Activated CD4-positive, alpha-beta memory T cell treated with anti-CD3 and anti-CD28 coated beads for 36 hours (primary cell): ENCODE measurements around the gene PON1. TPM values are rescaled to one million over a fixed set of nuclear protein-coding genes. Genes with fewer than 3 reads are reported as not detected.

ENCODE experiments used
- CTCF ChIA-PET: fragments of 350-600 bp; sonication (Branson Sonifier 250); formaldehyde crosslinking; loops from one replicate; lab custom pipeline; 2021; ENCODE audit warnings: antibody characterized with exemption, inconsistent platforms; lab: Charles Lee
- POLR2A ChIA-PET: fragments of 350-600 bp; sonication (Branson Sonifier 250); formaldehyde crosslinking; loops from one replicate; lab custom pipeline; 2021; ENCODE audit warnings: antibody characterized with exemption; lab: Charles Lee
- DNase-seq: peaks from one replicate; pipeline ENCODE4 v3.0.0-alpha.2; 2020
- H3K27ac Mint-ChIP-seq: one replicate; pipeline ENCODE4 v1.8.0; 2021; ENCODE audit warnings: mixed read lengths
- H3K27me3 Mint-ChIP-seq: one replicate; pipeline ENCODE4 v1.8.0; 2021; ENCODE audit warnings: mixed read lengths
- H3K36me3 Mint-ChIP-seq: one replicate; pipeline ENCODE4 v1.8.0; 2021; ENCODE audit warnings: mixed read lengths
- H3K4me1 Mint-ChIP-seq: one replicate; pipeline ENCODE4 v1.8.0; 2021; ENCODE audit warnings: low read depth, mixed read lengths
- H3K4me3 Mint-ChIP-seq: one replicate; pipeline ENCODE4 v1.8.0; 2021; ENCODE audit warnings: mild to moderate bottlenecking, mixed read lengths
- H3K9me3 Mint-ChIP-seq: one replicate; pipeline ENCODE4 v1.8.0; 2021; ENCODE audit warnings: mixed read lengths
- intact Hi-C: fragments of 100-400 bp; cut with micrococcal nuclease; formaldehyde crosslinking; loops from one replicate; pipeline ENCODE4 v1.15.1; 2023
- total RNA-seq, 2 experiments: library from RNA; stranded (reverse); gene quantifications; one replicate each; pipeline ENCODE4 v1.2.3, GENCODE V29; 2021

PON1 gene
- total RNA-seq, 2 experiments from 2014 or later = not detected

GRCh38 chr7:95330204-95330960 lies 6.0 kb upstream of the PON1 start:
- intact Hi-C loops = no loop called here
- ChIA-PET CTCF (no interaction called here), POLR2A (no interaction called here)
- Mint-ChIP-seq H3K4me3 (peak overlapping the region; percentile 38), H3K27me3 (peaks cover 5% of the 10 kb centered on the region), H3K27ac (no peak overlapping the region), H3K9me3 (no peaks in the 10 kb centered on the region), H3K4me1 (peaks cover 13% of the 10 kb centered on the region), H3K36me3 (no peaks in the 10 kb centered on the region)
- DNase-seq = no peak

- Mint-ChIP-seq H3K4me1 (peaks cover 13% of the 10 kb centered on the region), H3K27ac (no peak overlapping the region), H3K36me3 (no peaks in the 10 kb centered on the region), H3K4me3 (no peak overlapping the region), H3K27me3 (peaks cover 9% of the 10 kb centered on the region), H3K9me3 (no peaks in the 10 kb centered on the region)
- CTCF ChIA-PET = no interaction called here
- no peak for DNase-seq
- POLR2A ChIA-PET = no interaction called here
- intact Hi-C loops = no loop called here
Measured at GRCh38 chr7:95327356-95327755, 3.0 kb upstream of the PON1 start.

DNA sequence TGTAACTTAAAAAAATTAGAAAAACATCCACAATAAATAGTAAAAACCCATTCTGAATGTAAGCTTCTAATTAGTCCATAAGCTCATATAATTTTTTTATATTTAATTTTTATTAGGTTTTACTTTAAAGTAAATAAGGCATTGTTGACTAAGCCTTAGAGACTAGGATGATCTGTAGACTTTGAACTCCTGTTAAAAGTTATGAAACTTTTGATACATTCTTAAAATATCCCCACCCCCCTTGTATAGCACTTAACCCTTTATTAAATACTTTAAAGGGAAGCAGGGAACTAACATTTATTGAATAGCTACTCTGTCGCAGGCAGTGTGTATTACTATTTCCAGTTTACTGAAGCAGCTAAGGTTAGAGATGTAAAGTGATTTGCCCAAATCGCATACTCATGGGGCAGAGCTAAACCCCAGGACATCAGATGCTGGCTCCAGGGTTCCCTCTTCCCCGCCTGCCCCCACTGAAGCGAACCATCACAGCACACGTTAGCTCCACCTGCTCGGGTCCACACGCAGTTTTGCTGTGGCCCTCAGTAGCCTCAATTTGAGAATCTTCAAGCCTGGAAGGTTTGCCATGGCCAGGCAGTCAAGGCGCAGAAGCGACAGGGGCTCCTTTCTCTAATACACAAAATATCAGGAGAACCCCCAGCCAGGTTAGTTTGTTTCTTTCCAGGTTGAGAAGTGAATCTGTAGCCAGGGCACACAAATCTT lies 762 bp downstream of the PON1 start:
- POLR2A ChIA-PET = no interaction called here
- CTCF ChIA-PET = no interaction called here
- H3K4me1 Mint-ChIP-seq = no peaks in the 10 kb centered on the region
- H3K36me3 Mint-ChIP-seq = no peaks in the 10 kb centered on the region
- H3K27me3 Mint-ChIP-seq = peaks cover 9% of the 10 kb centered on the region
- no peak for DNase-seq
- no peaks in the 10 kb centered on the region for H3K9me3 Mint-ChIP-seq
- intact Hi-C loops = no loop called here
- no peak overlapping the region for H3K4me3 Mint-ChIP-seq
- H3K27ac Mint-ChIP-seq = no peak overlapping the region

DNA sequence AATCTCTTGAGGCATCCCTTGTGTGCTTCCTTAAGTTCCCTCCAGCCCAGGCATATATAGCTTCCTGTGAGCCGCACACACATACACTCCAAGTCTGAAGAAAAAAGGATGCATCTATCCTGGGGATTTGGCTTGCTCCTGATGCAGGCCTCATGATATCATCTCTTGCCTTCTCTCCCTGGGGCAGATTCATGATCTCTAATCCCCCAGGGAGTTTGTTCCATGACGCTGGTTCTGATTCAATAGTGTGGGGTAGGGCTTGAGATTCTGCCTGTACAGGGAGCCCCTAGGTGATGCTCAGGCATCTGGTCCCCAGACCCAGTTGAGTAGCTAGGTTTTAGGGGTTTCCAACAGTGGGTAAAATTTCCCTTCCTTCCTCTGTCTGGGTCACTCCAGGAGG lies 1.5 kb downstream of the PON1 start:
- Mint-ChIP-seq H3K9me3 (no peaks in the 10 kb centered on the region), H3K27ac (no peak overlapping the region), H3K4me3 (no peak overlapping the region), H3K4me1 (no peaks in the 10 kb centered on the region), H3K36me3 (no peaks in the 10 kb centered on the region), H3K27me3 (peaks cover 9% of the 10 kb centered on the region)
- intact Hi-C loops = no loop called here
- ChIA-PET POLR2A (no interaction called here), CTCF (no interaction called here)
- no peak for DNase-seq

GRCh38 chr7:95322396-95322795 lies 1.9 kb downstream of the PON1 start:
- H3K36me3 Mint-ChIP-seq = no peaks in the 10 kb centered on the region
- H3K4me3 Mint-ChIP-seq = no peak overlapping the region
- peaks cover 9% of the 10 kb centered on the region for H3K27me3 Mint-ChIP-seq
- no peak overlapping the region for H3K27ac Mint-ChIP-seq
- CTCF ChIA-PET = no interaction called here
- POLR2A ChIA-PET = no interaction called here
- no peaks in the 10 kb centered on the region for H3K4me1 Mint-ChIP-seq
- no peak for DNase-seq
- intact Hi-C loops = no loop called here
- H3K9me3 Mint-ChIP-seq = no peaks in the 10 kb centered on the region

GRCh38 chr7:95321720-95322119 lies 2.6 kb downstream of the PON1 start:
- DNase-seq = no peak
- POLR2A ChIA-PET = no interaction called here
- H3K4me3 Mint-ChIP-seq = no peak overlapping the region
- H3K27ac Mint-ChIP-seq = no peak overlapping the region
- H3K36me3 Mint-ChIP-seq = no peaks in the 10 kb centered on the region
- H3K9me3 Mint-ChIP-seq = no peaks in the 10 kb centered on the region
- intact Hi-C loops = no loop called here
- H3K4me1 Mint-ChIP-seq = no peaks in the 10 kb centered on the region
- CTCF ChIA-PET = no interaction called here
- peaks cover 9% of the 10 kb centered on the region for H3K27me3 Mint-ChIP-seq

GRCh38 chr7:95320651-95321050 lies 3.7 kb downstream of the PON1 start:
- DNase-seq = no peak
- peaks cover 7% of the 10 kb centered on the region for H3K27me3 Mint-ChIP-seq
- ChIA-PET CTCF (interaction anchor here (0.6 kb wide), 1 partner anchor 265 kb away, joined by 3 read pairs; no protein-coding TSS in a partner anchor), POLR2A (no interaction called here)
- no peak overlapping the region for H3K4me3 Mint-ChIP-seq
- H3K9me3 Mint-ChIP-seq = no peaks in the 10 kb centered on the region
- no peak overlapping the region for H3K27ac Mint-ChIP-seq
- H3K4me1 Mint-ChIP-seq = no peaks in the 10 kb centered on the region
- intact Hi-C loops = no loop called here
- H3K36me3 Mint-ChIP-seq = no peaks in the 10 kb centered on the region

- no peaks in the 10 kb centered on the region for H3K36me3 Mint-ChIP-seq
- H3K4me1 Mint-ChIP-seq = no peaks in the 10 kb centered on the region
- intact Hi-C loops = no loop called here
- CTCF ChIA-PET = no interaction called here
- H3K27ac Mint-ChIP-seq = no peak overlapping the region
- DNase-seq = no peak
- no peaks in the 10 kb centered on the region for H3K27me3 Mint-ChIP-seq
- H3K9me3 Mint-ChIP-seq = no peaks in the 10 kb centered on the region
- POLR2A ChIA-PET = no interaction called here
- H3K4me3 Mint-ChIP-seq = no peak overlapping the region
Measured at GRCh38 chr7:95319570-95319969, 4.8 kb downstream of the PON1 start.

DNA sequence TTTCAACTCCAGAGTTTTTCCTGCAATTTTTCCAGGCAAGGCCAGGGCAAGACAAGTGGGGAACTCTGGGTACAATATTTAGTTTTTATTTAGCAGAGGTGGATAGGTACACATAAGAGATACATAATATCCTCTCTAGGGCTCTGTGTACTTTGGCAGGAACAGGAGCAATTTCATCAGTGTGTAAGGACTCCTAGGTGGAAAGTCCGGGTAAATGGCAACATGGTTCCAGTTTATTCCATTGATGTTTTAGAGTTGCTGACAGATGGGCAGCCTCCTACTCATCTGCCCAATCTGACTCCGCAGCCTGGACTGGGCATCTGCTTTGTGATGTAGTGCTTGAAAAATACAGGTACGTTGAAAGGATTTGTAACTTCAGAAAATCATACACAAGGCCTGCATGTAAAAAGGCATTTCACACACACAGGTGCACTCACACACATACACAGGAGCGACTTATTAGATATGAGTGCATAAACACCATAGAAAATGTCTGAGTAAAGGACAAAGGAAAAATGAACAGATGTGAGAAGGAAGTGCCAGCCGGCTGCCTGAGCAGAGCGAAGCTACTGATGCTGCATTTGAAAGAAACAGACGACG lies 5.7 kb downstream of the PON1 start:
- Mint-ChIP-seq H3K4me1 (no peaks in the 10 kb centered on the region), H3K4me3 (no peak overlapping the region)
- POLR2A ChIA-PET = no interaction called here

DNA sequence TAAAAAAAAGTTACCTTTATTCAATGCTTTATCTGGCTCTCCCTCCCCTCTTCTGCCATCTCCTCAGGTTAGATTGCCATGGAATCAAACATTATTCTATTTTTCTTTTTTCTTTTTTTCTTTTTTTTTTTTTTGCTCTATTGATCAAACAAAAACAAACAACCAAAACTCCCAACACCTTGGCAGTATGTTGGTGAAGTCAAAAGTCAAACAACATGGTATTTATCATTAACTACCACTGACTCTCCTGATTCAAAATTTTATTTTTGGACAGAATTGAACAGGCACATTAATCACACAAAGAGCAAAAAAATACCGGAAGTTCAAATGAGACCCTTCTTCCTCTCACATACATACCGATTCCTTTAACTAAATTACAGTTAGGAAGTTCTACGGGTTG lies 6.4 kb downstream of the PON1 start:
- CTCF ChIA-PET = no interaction called here
- no peak overlapping the region for H3K4me3 Mint-ChIP-seq
- peaks cover 2% of the 10 kb centered on the region for H3K27me3 Mint-ChIP-seq
- intact Hi-C loops = no loop called here
- no peaks in the 10 kb centered on the region for H3K9me3 Mint-ChIP-seq
- POLR2A ChIA-PET = no interaction called here
- no peak overlapping the region for H3K27ac Mint-ChIP-seq
- no peaks in the 10 kb centered on the region for H3K36me3 Mint-ChIP-seq
- H3K4me1 Mint-ChIP-seq = no peaks in the 10 kb centered on the region
- no peak for DNase-seq

More for the DNA sequence above, 5.7 kb downstream of the PON1 start:
- no peaks in the 10 kb centered on the region for H3K36me3 Mint-ChIP-seq
- peaks cover 2% of the 10 kb centered on the region for H3K27me3 Mint-ChIP-seq
- H3K9me3 Mint-ChIP-seq = no peaks in the 10 kb centered on the region
- no peak overlapping the region for H3K27ac Mint-ChIP-seq
- intact Hi-C loops = no loop called here
- DNase-seq = no peak
- CTCF ChIA-PET = no interaction called here

GRCh38 chr7:95317546-95317945 lies 6.8 kb downstream of the PON1 start:
- no peaks in the 10 kb centered on the region for H3K4me1 Mint-ChIP-seq
- H3K27me3 Mint-ChIP-seq = peaks cover 2% of the 10 kb centered on the region
- H3K36me3 Mint-ChIP-seq = no peaks in the 10 kb centered on the region
- intact Hi-C loops = no loop called here
- ChIA-PET POLR2A (no interaction called here), CTCF (no interaction called here)
- no peak overlapping the region for H3K27ac Mint-ChIP-seq
- no peaks in the 10 kb centered on the region for H3K9me3 Mint-ChIP-seq
- no peak overlapping the region for H3K4me3 Mint-ChIP-seq
- no peak for DNase-seq

GRCh38 chr7:95316588-95316987 lies 7.7 kb downstream of the PON1 start:
- H3K4me3 Mint-ChIP-seq = no peak overlapping the region
- intact Hi-C loops = no loop called here
- CTCF ChIA-PET = no interaction called here
- peaks cover 2% of the 10 kb centered on the region for H3K27me3 Mint-ChIP-seq
- H3K27ac Mint-ChIP-seq = no peak overlapping the region
- DNase-seq = no peak
- POLR2A ChIA-PET = no interaction called here
- H3K9me3 Mint-ChIP-seq = no peaks in the 10 kb centered on the region
- H3K4me1 Mint-ChIP-seq = no peaks in the 10 kb centered on the region
- no peaks in the 10 kb centered on the region for H3K36me3 Mint-ChIP-seq
